ENCODE measurements around the gene ZMYND19.
"Not testable (repeated sequence)": the region's sequence is repeated elsewhere in the genome, so short reads cannot be mapped to it uniquely, and the experiment has no call there.

Gene ZMYND19

GRCh38 chr9:137588891-137589290 lies 1.4 kb downstream of the ZMYND19 start:
- DNase-seq (ENCODE audit: low read depth in 2 of 2) = no peak

DNA sequence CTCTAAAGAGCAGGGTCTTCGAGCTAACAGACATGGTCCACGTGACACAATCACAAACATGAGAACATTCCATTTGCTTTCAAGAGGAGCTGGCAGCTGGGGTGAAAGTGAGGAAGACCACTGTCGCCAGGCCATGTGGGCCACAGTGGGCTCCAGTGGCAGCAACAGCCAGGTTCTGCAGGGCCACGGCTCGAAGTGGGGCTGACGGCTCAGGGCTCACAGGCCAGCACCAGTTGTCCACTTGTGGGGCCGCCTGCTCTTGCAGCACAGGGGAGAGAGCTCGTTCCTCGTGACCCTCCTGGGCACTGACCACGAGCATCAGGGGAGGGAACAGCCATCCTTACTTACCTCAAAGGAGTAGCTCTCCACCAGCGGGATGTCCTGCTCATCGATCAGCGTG lies 2.0 kb downstream of the ZMYND19 start:
- DNase-seq (ENCODE audit: low read depth in 2 of 2) = no peak

- DNase-seq (ENCODE audit: low read depth in 2 of 2) = no peak
These were observed 3.5 kb downstream of the ZMYND19 start for GRCh38 chr9:137586854-137587253.

DNA sequence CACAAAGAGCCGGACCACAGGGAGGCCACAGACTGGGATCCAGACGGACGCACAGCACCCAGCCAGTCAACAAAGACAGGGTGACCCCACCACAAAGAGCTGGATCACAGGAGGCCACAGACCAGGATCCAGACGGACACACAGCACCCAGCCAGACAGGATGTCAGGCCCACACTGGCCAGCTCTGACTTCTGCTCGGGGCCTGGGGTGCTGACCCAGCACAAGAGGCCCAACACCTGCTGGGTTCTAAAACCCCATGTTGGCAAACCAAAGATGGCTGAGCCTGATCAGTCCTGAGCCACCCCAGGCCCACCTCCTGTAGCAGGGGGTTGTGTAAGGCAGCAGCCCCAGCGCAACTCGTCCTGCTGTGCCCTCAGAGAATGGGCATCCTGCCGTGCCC lies 6.4 kb downstream of the ZMYND19 start:
- no peak for DNase-seq (ENCODE audit: low read depth in 2 of 2)

DNA sequence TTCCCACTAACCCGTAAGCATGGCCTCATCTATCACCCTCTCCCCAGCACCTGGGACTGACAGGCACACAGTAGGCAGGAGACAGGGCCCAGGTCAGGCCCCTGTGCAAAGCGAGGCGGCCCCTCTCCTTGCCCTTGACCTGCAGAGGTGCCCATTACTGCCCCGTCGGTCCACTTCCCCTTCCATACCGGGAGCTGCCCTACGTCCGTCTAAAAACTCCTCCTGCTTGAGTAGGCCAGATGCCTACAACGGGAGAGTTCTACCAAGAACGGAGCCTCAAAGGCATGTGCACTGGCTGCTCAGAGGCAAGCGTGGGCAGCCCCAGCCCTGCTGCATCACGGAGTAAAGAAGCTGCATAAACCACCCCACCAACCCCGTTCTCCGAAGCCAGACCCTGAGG lies 7.0 kb downstream of the ZMYND19 start:
- no peak for DNase-seq (ENCODE audit: low read depth in 2 of 2)

- DNase-seq (ENCODE audit: low read depth in 2 of 2) = no peak
These were observed 7.9 kb downstream of the ZMYND19 start for GRCh38 chr9:137582286-137582860.

DNA sequence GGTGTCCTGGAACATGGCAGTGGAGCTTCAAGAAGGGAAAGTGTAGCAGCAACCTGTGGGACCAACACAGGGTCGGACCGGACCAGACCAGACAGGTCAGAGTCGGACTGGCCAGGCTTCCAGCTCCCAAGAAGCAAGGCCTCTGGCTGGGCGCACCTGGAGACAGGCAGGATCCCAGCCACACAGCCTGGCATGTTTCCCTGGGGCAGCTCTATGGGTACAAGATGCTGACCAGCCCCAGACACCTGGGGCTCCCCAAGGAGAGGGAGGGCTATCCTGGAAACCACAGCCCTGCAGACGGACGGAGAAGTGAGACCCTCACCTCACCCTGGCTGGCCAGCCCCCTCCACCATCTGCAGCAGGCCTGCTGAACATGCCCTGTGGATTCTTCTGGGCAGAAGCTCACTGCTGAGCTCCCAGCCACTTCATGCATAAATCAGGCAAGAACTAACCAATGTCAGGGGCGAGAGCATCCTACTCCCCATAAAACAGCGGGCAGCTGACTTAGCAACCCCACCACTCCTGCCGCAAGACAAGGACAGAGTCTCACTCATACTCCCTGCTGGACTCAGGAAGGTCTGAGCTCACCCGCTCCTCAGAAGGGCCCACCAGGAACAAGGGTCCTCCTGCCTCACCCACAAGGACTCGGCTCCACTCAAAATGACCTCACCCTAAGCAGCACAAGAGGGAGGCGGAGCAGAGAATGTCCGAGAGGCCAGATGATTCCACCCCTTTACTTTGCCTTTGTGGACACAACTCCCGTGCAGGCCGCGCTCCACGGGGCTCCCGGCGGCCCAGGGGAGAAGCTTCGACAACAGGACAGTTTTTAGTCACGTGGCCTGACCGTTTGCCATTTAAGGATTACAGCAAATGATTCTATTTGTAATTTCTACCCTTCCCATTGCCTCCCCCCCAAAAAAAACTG lies 8.7 kb downstream of the ZMYND19 start:
- no peak for DNase-seq (ENCODE audit: low read depth in 2 of 2)

DNA sequence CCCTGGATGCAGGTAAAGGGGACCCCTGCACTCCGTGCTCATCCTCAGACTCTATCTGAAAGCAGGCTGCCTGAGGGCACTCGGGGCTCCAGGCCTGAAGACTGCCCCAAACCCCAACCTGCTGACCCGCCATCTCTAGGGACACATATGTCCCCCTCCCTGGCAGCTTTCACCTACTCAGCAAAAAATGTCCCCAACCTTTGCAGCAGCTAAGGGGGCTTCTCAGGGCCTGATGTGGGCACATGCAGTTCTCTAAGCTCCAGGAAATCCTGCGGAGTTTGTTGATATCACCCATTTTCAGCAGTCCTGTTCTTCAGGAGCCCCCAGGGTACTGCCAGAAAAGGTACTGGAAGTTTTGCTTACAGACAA lies 9.4 kb downstream of the ZMYND19 start:
- DNase-seq (ENCODE audit: low read depth in 2 of 2) = no peak

DNA sequence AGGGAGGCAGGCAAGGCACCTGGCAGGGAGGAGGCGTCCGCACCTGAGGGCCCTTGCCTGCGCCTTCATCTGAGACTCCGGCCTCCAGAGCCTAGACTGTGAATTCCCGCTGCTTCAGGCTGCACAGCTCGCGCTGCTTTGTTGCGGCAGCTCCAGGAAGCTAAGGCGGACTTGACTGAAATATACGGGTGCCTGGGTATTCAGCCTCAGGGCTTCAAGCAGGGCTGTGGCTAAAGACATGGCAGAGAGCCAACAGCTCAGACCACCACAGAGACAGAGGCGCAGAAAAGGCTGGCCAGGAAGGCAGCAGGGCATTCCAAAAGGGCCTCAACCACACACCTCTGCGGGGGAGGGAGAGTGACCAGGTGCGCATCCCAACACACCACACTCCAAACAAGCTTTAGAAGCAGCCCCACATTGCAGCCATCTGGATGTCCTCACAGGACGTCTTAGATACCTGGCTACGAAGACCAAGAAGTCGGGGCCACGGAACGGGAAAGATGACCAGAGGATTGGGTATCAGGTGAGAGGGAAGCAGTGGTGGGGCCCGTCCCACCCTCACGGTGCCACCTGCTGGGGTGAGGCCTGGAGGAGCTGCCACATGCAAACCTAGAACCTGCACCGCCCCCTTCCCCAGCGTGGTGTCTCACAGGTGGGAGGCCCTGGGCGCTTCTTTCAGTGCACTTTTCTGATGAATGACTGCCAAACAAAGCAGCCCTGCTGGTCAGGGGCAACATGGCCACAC lies 9.9 kb downstream of the ZMYND19 start:
- DNase-seq (ENCODE audit: low read depth in 2 of 2) = no peak

GRCh38 chr9:137579259-137579604 lies 11.1 kb downstream of the ZMYND19 start:
- DNase-seq (ENCODE audit: low read depth in 2 of 2) = no peak

- DNase-seq (ENCODE audit: low read depth in 2 of 2) = peak; percentile 68
These were observed 11.6 kb downstream of the ZMYND19 start, which contains the start of gene DPH7 for GRCh38 chr9:137578518-137579258. DPH7 (minus strand) TSS chr9:137578925; CDS start chr9:137578777, 148 bp downstream.

DNA sequence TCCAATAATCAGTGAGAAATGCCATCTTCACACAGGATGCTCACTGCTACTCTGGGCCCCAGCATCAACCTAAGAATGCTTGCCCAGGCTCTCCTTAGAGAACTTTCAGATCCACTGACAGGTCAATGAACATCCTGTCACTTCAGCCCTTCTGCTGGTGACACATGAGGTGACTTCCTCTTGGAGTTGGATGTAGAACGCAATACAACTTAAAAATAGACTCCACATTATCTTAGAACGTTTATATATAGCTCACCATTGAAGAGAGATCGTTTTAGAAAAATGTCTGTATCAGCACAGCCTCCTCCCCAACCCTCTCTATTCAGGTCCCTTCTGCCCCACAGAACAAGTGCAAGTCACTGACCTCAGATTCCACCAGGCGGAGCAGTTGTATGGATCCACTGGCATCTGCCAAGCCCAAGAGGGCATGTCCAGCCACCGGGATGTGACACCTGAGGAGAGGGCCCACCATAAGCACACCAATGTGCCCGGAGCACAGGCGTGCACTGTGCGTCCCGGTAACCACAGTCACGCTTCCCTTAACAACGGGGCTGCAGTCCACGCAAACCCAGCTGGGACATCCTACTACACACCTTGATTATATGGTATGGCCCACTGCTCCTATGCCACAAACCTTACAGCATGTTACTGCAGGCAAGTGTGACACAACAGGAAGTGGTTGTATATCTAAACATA lies 14.4 kb downstream of the ZMYND19 start:
- no peak for DNase-seq (ENCODE audit: low read depth in 2 of 2)

DNA sequence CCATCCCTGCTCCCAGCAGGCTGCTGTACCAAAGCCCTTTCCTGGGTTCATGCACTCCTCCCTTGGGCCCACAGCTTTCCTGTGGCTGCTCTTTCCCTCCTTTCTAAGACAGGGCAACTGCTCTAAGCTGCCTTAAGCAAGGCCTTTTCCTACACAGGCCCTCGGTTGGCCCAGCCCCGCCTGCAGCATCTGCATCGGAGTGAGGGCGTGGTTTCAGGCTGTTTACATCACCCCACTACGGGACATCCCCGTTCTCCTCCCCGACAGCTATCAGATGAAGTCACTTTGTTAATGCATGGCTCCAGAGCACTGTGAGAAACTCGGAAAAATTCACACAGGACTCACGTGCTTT lies 15.0 kb downstream of the ZMYND19 start:
- DNase-seq (ENCODE audit: low read depth in 2 of 2) = no peak

DNA sequence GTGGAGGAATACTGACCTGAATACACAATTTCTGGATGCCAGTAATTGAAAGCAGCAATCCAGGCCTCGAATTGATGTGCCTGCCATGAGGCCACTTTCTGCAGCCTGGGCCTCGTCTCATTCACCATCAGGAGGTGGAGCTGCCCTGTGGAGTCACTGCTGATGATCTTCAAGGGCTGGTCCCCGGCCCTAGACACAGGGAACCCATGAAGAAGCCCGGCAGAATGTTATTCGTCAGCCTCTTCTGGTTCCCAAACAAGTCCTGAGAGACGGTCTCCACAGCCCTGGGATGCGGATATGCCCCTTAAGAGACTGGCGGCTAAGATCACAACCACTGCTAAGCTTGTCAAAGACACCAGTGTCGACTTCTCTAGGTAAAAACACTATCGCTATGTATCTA lies 16.1 kb downstream of the ZMYND19 start:
- DNase-seq (ENCODE audit: low read depth in 2 of 2) = no peak

GRCh38 chr9:137570566-137570965 lies 19.7 kb downstream of the ZMYND19 start:
- no peak for DNase-seq (ENCODE audit: low read depth in 2 of 2)

DNA sequence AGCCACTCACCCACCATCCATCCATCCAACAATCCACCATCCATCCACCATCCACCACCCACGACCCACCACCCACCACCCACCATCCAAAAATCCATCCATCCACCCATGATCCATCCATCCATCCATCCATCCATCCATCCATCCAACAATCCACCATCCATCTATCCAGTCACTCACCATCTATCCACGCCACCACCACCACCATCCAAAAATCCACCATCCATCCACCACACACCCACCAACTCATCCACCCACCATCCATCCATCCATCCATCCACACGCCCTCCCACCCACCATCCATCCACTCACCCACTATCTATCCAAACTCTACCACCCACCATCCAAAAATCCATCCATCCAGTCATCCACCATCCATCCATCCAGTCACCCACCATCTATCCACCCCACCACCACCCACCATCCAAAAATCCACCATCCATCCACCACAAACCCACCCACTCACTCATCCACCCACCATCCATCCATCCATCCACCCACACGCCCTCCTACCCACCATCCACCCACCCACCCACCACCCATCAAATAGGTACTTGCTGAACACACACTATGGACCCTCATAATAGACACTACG lies 20.6 kb downstream of the ZMYND19 start:
- DNase-seq (ENCODE audit: low read depth in 2 of 2) = no peak

DNA sequence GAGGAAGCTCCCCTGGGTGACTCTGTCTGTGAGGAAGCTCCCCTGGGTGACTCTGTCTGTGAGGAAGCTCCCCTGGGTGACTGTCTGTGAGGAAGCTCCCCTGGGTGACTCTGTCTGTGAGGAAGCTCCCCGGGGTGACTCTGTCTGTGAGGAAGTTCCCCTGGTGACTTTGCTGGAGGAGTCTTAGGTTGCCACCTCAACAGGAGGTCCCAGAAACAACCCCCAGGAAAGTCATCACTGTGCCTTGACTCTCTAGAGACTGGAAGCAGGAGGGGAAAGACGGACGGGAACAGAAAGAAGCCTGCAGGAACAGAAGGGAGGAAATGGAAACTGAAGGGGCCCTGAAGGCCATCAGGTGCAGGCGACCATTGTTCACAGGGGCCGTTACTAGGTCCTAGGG lies 21.9 kb downstream of the ZMYND19 start:
- DNase-seq (ENCODE audit: low read depth in 2 of 2) = not testable (repeated sequence)

DNA sequence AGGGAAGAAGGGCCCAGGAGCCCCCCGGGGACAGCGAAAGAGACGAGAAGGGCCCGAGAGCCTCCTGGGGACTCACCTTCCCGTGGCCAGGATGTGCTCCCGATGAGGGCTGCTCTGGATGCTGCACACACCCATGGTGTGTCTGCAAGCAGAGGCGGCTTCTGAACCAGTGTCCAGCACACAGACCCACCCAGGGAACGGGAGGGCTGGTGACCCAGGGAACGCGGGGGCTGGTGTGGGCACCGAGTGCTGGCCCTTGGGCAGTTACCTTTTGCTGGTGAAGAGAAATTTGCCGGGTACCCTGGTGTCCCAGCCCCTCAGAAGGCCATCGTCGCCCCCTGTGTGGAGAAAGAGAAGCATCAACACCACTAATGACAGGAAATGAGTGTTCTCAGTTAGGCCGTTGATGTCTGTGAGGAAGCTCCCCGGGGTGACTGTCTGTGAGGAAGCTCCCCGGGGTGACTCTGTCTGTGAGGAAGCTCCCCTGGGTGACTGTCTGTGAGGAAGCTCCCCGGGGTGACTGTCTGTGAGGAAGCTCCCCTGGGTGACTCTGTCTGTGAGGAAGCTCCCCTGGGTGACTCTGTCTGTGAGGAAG lies 25.4 kb downstream of the ZMYND19 start:
- DNase-seq (ENCODE audit: low read depth in 2 of 2) = no peak

DNA sequence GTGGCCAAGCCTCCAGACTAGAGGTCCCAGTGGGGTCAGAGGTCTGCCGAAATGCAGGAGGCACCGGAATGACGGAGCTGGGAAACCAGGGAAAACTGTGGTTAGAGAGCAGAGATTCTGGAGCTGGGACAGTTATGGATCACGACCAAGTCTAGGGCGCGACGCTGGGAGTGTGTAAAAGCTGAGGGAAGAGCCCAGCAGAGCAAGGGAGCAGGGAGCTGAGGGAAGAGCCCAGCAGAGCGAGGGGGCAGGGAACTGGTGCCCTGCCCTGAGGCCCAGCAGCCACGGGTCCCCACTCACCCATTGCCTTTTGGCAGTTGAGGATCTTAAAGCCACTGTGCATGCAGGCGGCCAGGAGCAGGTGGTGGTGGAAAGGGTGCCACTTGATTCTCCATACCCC lies 26.2 kb downstream of the ZMYND19 start:
- no peak for DNase-seq (ENCODE audit: low read depth in 2 of 2)

GRCh38 chr9:137558127-137558526 lies 32.2 kb downstream of the ZMYND19 start:
- no peak for DNase-seq (ENCODE audit: low read depth in 2 of 2)

Data from fibroblast of skin of left biceps (primary cell).